Duodenal mucosa (tissue), 2 donors: ENCODE measurements around the gene ARRDC2.
"Not testable (repeated sequence)": the region's sequence is repeated elsewhere in the genome, so short reads cannot be mapped to it uniquely, and the experiment has no call there.

Experiments
- H3K27ac ChIP-seq: one replicate; pipeline ENCODE4 v1.7.0; 2013; ENCODE audit warnings: low read depth, low read length
- H3K27me3 ChIP-seq, 2 donors: one replicate each; pipeline ENCODE4 v1.7.0; 2013; ENCODE audit warnings: low read length in 2 of 2, control low read depth in 1 of 2; ENCODE audit not compliant: insufficient read depth in 2 of 2, control insufficient read depth in 1 of 2
- H3K36me3 ChIP-seq, 2 donors: one replicate each; pipeline ENCODE4 v1.7.0; 2013; ENCODE audit warnings: low read length in 2 of 2, control low read depth in 1 of 2; ENCODE audit not compliant: insufficient read depth in 2 of 2, control insufficient read depth in 1 of 2
- H3K4me1 ChIP-seq, 2 donors: one replicate each; pipeline ENCODE4 v1.7.0; 2013; ENCODE audit warnings: low read length in 2 of 2, control low read depth in 1 of 2; ENCODE audit not compliant: insufficient read depth in 2 of 2, control insufficient read depth in 1 of 2
- H3K4me3 ChIP-seq, 2 donors: one replicate each; pipeline ENCODE4 v1.7.0; 2013; ENCODE audit warnings: low read length in 2 of 2, low read depth in 1 of 2
- H3K9ac ChIP-seq, 2 donors: one replicate each; pipeline ENCODE4 v1.7.0; 2013; ENCODE audit warnings: low read length in 2 of 2, low read depth in 1 of 2
- H3K9me3 ChIP-seq, 2 donors: one replicate each; pipeline ENCODE4 v1.7.0; 2013; ENCODE audit warnings: low read length in 2 of 2, control low read depth in 1 of 2; ENCODE audit not compliant: control insufficient read depth in 1 of 2

The ARRDC2 gene

DNA sequence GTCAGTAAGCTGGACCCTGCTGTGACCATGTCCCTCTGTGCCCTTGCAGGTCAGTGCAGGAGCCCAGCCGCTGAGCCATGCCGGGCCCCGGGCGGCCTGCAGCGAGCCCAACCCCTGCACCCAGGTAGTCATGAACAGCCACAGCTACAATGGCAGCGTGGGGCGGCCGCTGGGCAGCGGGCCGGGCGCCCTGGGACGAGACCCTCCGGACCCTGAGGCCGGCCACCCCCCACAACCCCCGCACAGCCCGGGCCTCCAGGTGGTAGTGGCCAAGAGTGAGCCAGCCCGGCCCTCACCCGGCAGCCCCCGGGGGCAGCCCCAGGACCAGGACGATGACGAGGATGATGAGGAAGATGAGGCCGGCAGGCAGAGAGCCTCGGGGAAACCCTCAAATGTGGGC is 34.2 kb upstream of the ARRDC2 start:
- H3K27ac ChIP-seq = no peak overlapping the region
- H3K27me3 ChIP-seq = peaks cover 0 to 4% of the 10 kb centered on the region in 2 donors
- no peaks in the 10 kb centered on the region for H3K4me1 ChIP-seq
- H3K4me3 ChIP-seq = no peak overlapping the region
- H3K36me3 ChIP-seq = no peaks in the 10 kb centered on the region
- no peaks in the 10 kb centered on the region for H3K9me3 ChIP-seq
- no peak overlapping the region for H3K9ac ChIP-seq

DNA sequence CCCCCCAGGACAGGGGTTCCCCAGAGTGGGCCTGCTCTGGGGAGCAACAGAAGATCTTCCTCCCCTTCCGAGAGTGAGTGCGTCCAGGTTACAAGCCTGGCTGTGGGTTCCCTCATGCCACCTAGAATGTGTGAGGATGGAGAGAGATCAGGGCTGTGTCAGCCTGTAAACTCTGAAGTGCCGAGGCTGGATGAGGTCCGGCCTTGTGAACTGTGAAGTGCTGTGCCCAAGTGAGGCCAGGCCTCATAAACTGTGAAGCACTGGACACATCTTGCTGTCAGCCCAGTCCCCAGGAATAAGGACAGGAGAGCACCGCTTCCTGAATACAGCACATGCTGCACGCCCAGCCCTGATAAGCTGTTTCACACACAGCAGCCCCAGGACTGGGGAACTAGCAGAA is 33.4 kb upstream of the ARRDC2 start:
- Histone ChIP-seq H3K9me3 (no peaks in the 10 kb centered on the region), H3K27me3 (peaks cover 0 to 4% of the 10 kb centered on the region in 2 donors), H3K9ac (no peak overlapping the region), H3K4me1 (no peaks in the 10 kb centered on the region), H3K27ac (no peak overlapping the region), H3K36me3 (no peaks in the 10 kb centered on the region), H3K4me3 (no peak overlapping the region)

DNA sequence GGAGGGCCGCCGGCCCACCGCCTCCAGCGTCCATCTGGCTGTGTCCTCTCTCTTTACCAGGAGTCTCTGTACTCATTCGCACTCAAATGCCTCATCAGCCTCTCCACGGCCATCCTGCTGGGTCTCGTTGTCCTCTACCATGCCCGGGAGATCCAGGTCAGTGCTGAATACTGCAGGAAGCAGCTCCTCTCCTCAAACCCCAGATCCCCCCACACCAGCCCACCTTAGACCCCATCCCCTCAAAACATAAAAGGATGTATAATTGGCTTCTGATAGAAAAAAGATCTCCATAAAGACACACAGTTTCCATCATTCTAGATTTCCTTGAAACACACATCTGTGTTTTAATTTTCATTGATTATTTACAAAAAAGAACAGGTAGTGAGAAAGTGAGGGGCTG is 32.9 kb upstream of the ARRDC2 start:
- Histone ChIP-seq H3K36me3 (no peaks in the 10 kb centered on the region), H3K27ac (no peak overlapping the region), H3K27me3 (peaks cover 0 to 4% of the 10 kb centered on the region in 2 donors), H3K9ac (no peak overlapping the region), H3K4me1 (no peaks in the 10 kb centered on the region), H3K9me3 (no peaks in the 10 kb centered on the region), H3K4me3 (no peak overlapping the region)

DNA sequence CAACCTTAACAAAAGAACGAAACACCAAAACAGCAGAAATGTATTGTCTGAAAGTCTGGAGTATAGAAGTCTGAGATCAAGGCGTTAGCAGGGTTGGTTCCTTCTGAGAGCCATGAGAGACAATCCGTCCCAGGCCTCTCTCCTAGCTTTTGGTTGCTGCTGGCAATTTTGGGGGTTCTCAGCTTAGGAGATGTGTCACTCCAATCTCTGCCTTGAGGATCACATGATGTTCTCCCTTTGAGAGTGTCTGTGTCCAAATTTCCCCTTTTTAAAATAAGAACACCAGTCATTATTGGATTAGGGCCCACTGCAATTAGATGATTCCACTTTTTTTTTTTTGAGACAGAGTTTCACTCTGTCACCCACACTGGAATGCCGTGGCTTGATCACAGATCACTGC is 30.9 kb upstream of the ARRDC2 start:
- Histone ChIP-seq H3K36me3 (no peaks in the 10 kb centered on the region), H3K9me3 (no peaks in the 10 kb centered on the region), H3K27me3 (peaks cover 0 to 4% of the 10 kb centered on the region in 2 donors), H3K9ac (no peak overlapping the region), H3K4me3 (no peak overlapping the region), H3K4me1 (no peaks in the 10 kb centered on the region), H3K27ac (no peak overlapping the region)

DNA sequence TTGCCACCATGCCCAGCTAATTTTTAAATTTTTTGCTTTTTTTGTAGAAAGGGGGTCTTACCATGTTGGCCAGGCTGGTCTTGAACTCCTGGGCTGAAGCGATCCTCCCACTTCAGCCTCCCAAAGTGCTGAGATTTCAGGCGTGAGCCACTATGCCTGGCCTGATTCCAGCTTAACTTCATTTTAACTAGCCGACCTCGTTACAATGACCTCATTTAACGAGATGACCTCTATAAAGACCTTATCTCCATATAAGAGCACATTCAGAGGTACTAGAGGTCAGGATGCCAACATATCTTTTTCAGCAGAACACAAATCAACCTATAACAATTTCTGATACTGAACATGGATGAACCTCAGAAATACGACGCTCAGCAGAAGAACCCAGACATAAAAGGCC is 30.5 kb upstream of the ARRDC2 start:
- Histone ChIP-seq H3K4me3 (no peak overlapping the region), H3K36me3 (no peaks in the 10 kb centered on the region), H3K9ac (no peak overlapping the region), H3K9me3 (no peaks in the 10 kb centered on the region), H3K27me3 (peaks cover 0 to 4% of the 10 kb centered on the region in 2 donors), H3K27ac (no peak overlapping the region), H3K4me1 (no peaks in the 10 kb centered on the region)

DNA sequence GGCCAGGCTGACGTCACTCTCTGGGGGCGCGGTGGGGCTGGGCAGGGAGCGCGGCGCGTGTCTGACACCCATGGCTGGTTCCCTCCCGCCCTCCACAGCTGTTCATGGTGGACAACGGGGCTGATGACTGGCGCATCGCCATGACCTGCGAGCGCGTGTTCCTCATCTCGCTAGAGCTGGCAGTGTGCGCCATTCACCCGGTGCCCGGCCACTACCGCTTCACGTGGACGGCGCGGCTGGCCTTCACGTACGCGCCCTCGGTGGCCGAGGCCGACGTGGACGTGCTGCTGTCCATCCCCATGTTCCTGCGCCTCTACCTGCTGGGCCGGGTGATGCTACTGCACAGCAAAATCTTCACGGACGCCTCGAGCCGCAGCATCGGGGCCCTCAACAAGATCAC is 26.4 kb upstream of the ARRDC2 start:
- Histone ChIP-seq H3K27me3 (no peaks in the 10 kb centered on the region), H3K27ac (no peak overlapping the region), H3K4me1 (no peaks in the 10 kb centered on the region), H3K4me3 (no peak overlapping the region), H3K9me3 (no peaks in the 10 kb centered on the region), H3K9ac (no peak overlapping the region), H3K36me3 (no peaks in the 10 kb centered on the region)

DNA sequence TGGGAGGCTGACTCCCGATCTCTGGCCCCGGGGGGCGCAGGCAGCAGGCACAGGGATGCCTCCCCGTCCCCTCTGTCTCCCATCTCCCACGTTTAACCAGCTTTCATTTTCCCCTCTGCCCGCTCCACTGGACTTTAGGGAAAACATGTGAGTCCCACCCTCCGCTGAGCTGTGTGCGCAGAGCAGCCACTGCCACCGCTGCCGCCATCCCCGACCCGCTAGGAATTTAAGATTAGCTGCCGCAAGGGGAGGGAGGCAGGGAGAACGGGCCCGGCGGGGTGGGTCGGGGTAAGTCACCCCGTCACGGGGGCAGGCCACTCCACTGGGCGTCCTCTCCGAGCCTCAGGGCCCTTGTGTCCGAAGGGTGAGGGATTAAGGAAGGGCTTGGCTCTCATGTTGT is 25.5 kb upstream of the ARRDC2 start:
- Histone ChIP-seq H3K9me3 (no peaks in the 10 kb centered on the region), H3K9ac (no peak overlapping the region), H3K4me3 (no peak overlapping the region), H3K36me3 (no peaks in the 10 kb centered on the region), H3K4me1 (no peaks in the 10 kb centered on the region), H3K27me3 (no peaks in the 10 kb centered on the region), H3K27ac (no peak overlapping the region)

DNA sequence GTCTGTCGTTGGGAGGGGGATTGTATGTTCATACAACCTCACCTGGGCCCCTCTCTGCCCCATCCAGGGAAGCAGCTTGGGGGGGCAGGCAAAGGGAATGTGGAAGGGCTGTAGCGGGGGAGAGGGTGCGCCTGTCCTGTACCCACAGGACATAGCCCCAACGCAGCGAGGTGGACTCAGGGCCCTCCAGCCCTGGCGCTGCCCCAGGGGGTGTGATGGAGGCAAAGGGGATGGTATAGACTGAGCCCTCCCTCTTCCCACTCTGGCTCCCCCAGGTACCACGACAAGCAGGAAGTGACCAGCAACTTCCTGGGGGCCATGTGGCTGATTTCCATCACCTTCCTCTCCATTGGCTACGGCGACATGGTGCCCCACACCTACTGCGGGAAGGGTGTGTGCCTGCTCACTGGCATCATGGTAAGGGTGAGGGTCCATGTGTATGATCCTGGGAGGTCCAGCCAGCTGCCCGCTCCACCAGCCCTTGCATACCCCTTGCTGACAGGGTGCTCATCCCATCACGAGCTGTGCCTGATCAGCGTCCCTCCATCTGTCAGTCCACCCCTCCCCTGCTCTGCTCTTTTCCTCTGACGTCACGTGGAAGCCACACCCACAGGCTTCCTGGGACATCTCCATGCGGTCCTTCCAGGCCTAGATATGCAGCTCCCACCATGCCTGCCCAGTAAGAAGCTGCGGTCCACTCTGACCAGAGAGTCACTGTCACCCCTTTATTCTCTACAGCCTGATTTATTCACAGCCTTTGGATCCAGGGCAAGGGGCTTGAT is 22.7 kb upstream of the ARRDC2 start:
- Histone ChIP-seq H3K36me3 (no peaks in the 10 kb centered on the region), H3K9ac (no peak overlapping the region), H3K4me3 (no peak overlapping the region), H3K27ac (no peak overlapping the region), H3K27me3 (no peaks in the 10 kb centered on the region), H3K9me3 (no peaks in the 10 kb centered on the region), H3K4me1 (no peaks in the 10 kb centered on the region)

DNA sequence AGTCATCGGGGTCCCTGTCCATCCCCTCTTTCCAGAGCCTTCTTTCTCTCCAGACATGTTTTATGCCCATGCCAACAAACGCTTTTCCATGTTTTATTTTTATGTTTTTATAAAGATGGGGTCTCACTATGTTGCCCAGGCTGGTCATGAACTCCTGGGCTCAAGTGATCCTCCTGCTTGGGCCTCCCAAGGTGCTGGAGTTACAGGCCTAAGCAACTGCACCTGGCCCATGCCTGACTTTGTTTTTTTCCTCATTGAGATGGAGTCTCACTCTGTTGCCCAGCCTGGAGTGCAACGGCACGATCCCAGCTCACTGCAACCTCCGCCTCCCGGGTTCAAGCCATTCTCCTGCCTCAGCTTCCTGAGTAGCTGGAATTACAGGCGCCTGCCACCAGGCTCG is 21.4 kb upstream of the ARRDC2 start:
- not testable (repeated sequence) for H3K27me3 ChIP-seq, H3K4me1 ChIP-seq, H3K9me3 ChIP-seq, H3K36me3 ChIP-seq, H3K9ac ChIP-seq, H3K4me3 ChIP-seq, H3K27ac ChIP-seq

DNA sequence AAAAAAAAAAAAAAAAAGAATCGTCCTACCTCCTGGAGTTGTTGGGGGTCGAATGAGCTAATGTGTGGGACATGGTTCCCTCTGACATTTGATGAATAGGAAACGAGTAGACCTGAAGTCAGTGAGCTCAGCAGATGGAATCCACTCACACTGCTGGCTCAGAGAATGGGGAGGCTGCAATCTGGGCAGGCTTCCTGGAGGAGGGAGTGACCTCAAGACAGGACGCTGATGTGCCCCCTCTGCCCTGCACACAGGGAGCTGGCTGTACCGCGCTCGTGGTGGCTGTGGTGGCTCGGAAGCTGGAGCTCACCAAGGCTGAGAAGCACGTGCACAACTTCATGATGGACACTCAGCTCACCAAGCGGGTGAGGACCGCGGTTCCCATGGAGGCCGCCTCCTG is 19.8 kb upstream of the ARRDC2 start:
- no peaks in the 10 kb centered on the region for H3K27me3 ChIP-seq
- H3K36me3 ChIP-seq = no peaks in the 10 kb centered on the region
- no peak overlapping the region for H3K4me3 ChIP-seq
- H3K4me1 ChIP-seq = no peaks in the 10 kb centered on the region
- no peak overlapping the region for H3K27ac ChIP-seq
- H3K9ac ChIP-seq = no peak overlapping the region
- H3K9me3 ChIP-seq = no peaks in the 10 kb centered on the region
